ENCODE measurements around the gene KCNQ1OT1.
A peak's percentile ranks its signal among the peaks of the same experiment; 100 is the strongest.

KCNQ1OT1 gene

GRCh38 chr11:2657697-2658284 lies 42.0 kb downstream of the KCNQ1OT1 start:
- TF ChIP-seq CTCF (IDR thresholded peaks at IDR 0.05; ENCODE audit: extremely low read depth, insufficient read depth, missing control alignments), result no peak
- in situ Hi-C loops (cut with MboI; ENCODE audit: low pct_unique_long_range_greater_than_20kb, low sequenced_read_pairs, unreplicated experiment), result no loop called here
- no peak for DNase-seq (ENCODE audit: low spot score)

GRCh38 chr11:2656859-2657258 lies 42.9 kb downstream of the KCNQ1OT1 start:
- TF ChIP-seq CTCF (IDR thresholded peaks at IDR 0.05; ENCODE audit: extremely low read depth, insufficient read depth, missing control alignments), result no peak
- no peak for DNase-seq (ENCODE audit: low spot score)
- in situ Hi-C loops (cut with MboI; ENCODE audit: low pct_unique_long_range_greater_than_20kb, low sequenced_read_pairs, unreplicated experiment), result no loop called here

GRCh38 chr11:2655834-2656622 lies 43.8 kb downstream of the KCNQ1OT1 start:
- in situ Hi-C loops (cut with MboI; ENCODE audit: low pct_unique_long_range_greater_than_20kb, low sequenced_read_pairs, unreplicated experiment), result no loop called here
- no peak for DNase-seq (ENCODE audit: low spot score)

DNA sequence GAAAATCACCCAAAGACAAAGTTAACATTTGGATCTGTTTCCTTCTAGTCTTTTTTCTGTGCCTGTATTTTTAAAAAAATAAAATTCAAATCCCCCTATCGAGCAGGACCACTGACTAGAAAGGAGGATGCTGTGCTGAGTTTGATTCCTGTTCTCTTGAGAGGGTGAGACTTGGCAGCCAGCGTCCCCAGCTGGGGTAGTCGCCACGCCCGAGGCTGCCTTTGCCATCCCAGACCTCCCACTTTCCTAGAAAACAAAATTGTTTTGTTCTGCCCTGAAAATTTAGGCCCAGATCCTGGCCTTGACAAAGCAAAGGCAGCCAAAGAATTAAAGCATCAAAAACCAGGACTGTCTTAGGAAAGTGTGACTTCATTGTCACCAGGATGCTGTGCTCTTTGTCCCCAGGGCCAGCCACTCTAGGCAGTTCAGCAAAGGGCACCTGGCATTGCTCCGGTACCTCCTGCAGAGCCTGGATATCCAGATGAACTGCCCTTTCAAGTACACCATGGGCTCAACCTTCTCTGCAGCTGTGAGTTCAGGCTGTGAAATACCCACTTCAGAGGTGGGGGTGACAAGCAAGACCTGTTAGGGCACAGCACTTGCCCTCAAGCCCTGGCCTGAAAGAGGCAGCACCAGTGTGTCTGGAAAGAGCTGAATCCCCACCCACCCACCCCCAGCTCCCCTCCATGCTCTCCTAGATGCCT lies 44.6 kb downstream of the KCNQ1OT1 start:
- TF ChIP-seq CTCF (IDR thresholded peaks at IDR 0.05; ENCODE audit: extremely low read depth, insufficient read depth, missing control alignments), result no peak
- in situ Hi-C loops (cut with MboI; ENCODE audit: low pct_unique_long_range_greater_than_20kb, low sequenced_read_pairs, unreplicated experiment), result no loop called here
- peak; percentile 3 for DNase-seq (ENCODE audit: low spot score)

More at GRCh38 chr11:2655834-2656622, 43.8 kb downstream of the KCNQ1OT1 start:
- TF ChIP-seq CTCF (IDR thresholded peaks at IDR 0.05; ENCODE audit: extremely low read depth, insufficient read depth, missing control alignments), result no peak

DNA sequence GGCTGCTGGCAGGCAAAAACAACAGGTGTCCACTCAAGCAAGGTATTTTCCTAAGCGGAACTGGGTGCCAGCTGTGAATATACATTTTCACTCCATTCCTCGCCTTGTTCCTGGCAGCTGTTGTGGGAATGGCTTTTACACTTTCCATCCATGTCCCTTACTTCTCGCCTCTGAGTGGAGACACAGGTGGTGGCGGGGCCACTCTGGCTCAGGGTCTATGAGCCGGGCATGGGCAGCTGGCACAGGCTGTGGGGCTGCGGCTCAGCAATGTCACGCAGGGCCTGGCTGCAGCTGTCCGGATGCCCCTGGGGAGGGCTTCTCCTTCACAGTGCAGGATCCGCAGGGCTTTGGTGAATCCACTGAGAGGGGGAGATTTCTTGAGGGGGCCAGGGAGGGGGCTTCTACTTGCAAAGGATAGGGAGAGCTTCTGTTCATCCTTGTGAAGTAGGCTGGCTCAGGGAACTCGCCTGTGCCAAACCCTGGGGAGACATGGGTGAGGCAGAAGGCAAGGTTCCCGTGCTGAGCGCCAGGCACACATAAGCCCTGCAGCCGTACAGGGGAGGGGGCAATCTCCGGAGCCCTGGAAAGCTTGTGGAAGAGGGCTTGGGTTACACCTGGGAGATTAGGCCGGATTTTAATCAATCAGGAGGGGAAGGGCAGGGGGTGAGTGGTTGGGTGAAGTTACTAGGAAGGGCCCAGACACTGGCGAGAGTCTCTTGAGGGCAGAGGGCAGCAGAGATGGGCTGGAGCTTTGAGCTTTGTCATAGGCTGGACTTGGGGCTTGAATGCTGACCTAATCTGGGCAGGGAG lies 45.7 kb downstream of the KCNQ1OT1 start:
- in situ Hi-C loops (cut with MboI; ENCODE audit: low pct_unique_long_range_greater_than_20kb, low sequenced_read_pairs, unreplicated experiment), result no loop called here
- DNase-seq (ENCODE audit: low spot score), result peak; percentile 5
- no peak for TF ChIP-seq CTCF (IDR thresholded peaks at IDR 0.05; ENCODE audit: extremely low read depth, insufficient read depth, missing control alignments)

GRCh38 chr11:2653198-2653551 lies 46.6 kb downstream of the KCNQ1OT1 start:
- in situ Hi-C loops (cut with MboI; ENCODE audit: low pct_unique_long_range_greater_than_20kb, low sequenced_read_pairs, unreplicated experiment), result no loop called here
- no peak for DNase-seq (ENCODE audit: low spot score)
- TF ChIP-seq CTCF (IDR thresholded peaks at IDR 0.05; ENCODE audit: extremely low read depth, insufficient read depth, missing control alignments), result no peak

Measured in GM13977 (cell line).